ENCODE results near the gene NTNG1. TPM values are rescaled to one million over a fixed set of nuclear protein-coding genes. Genes with fewer than 3 reads are reported as not detected.

NTNG1 gene
- total RNA-seq, 1 donor: 20.9 TPM

DNA sequence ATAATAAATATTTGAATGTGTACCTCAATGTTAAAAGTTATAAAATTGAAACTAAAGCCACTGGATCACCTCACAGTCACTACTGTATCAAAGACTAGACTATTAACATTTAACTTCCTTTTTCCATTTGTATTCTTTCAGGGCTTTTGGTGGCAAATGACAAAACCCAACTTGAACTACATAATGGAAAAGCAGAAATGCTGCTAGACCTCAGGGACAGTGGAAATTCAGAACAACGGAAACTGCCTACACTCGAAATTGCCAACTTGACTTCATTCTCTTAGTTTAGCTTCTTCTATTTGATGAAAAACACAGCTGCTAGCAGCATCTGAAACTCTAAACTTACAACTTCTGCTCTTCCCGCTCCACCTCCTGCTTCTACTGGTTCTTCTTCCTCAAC is 34.9 kb upstream of the NTNG1 start:
- DNase-seq (ENCODE audit: low read depth): no peak
- no peak overlapping the region for H3K4me3 ChIP-seq (ENCODE audit: low read depth, low read length)
- TF ChIP-seq, protein P1, sequence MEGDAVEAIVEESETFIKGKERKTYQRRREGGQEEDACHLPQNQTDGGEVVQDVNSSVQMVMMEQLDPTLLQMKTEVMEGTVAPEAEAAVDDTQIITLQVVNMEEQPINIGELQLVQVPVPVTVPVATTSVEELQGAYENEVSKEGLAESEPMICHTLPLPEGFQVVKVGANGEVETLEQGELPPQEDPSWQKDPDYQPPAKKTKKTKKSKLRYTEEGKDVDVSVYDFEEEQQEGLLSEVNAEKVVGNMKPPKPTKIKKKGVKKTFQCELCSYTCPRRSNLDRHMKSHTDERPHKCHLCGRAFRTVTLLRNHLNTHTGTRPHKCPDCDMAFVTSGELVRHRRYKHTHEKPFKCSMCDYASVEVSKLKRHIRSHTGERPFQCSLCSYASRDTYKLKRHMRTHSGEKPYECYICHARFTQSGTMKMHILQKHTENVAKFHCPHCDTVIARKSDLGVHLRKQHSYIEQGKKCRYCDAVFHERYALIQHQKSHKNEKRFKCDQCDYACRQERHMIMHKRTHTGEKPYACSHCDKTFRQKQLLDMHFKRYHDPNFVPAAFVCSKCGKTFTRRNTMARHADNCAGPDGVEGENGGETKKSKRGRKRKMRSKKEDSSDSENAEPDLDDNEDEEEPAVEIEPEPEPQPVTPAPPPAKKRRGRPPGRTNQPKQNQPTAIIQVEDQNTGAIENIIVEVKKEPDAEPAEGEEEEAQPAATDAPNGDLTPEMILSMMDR (IDR thresholded peaks at IDR 0.05; ENCODE audit: insufficient read depth, low read length): no peak

- TF ChIP-seq, protein P1 (IDR thresholded peaks at IDR 0.05; ENCODE audit: insufficient read depth, low read length): no peak
- DNase-seq (ENCODE audit: low read depth): peak; percentile 46
- no peak overlapping the region for H3K4me3 ChIP-seq (ENCODE audit: low read depth, low read length)
Observed at GRCh38 chr1:107110326-107110725, 30.5 kb upstream of the NTNG1 start.

- no peak overlapping the region for H3K4me3 ChIP-seq (ENCODE audit: low read depth, low read length)
- DNase-seq (ENCODE audit: low read depth): no peak
- TF ChIP-seq, protein P1 (IDR thresholded peaks at IDR 0.05; ENCODE audit: insufficient read depth, low read length): no peak
Observed at GRCh38 chr1:107116306-107116790, 24.5 kb upstream of the NTNG1 start.

DNA sequence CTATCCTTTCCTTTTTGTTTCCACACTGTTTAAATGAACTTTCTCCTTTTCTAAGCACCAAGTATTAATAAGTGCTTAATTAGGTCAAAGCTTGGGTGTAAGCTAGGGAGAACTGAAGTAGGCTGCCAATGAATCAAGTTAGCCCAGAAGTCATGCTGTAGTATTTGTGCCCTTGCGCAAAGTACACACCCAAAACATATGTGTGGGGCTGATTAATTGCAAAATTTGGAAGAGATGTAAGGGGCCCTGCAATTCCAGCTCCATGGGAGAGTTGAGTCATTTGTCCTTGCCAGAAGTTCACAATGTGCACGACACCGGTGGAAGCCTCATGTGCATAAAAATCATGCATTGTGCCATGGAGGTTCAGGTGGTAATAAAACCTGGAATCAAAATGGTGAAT is 18.6 kb upstream of the NTNG1 start:
- no peak overlapping the region for H3K4me3 ChIP-seq (ENCODE audit: low read depth, low read length)
- DNase-seq (ENCODE audit: low read depth): no peak
- TF ChIP-seq, protein P1 (IDR thresholded peaks at IDR 0.05; ENCODE audit: insufficient read depth, low read length): no peak

DNA sequence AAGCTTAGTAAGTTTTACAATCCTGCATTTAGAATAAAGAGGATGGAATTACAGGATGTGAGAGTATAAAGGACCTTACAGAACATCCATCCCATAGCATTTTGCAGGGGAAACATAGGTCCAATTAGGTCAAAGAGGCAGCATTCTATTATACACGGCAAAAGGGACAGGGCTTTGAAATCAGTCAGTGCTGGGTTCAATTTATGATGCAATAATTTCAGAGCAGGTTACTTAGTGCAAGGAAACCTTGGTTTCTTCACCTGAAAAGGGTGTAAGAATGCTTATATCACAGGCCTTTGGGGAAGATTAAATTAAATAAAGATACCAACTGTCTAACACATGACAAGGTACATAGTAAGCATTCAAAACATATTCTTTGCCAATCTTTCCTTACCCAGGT is 17.1 kb upstream of the NTNG1 start:
- no peak overlapping the region for H3K4me3 ChIP-seq (ENCODE audit: low read depth, low read length)
- DNase-seq (ENCODE audit: low read depth): no peak
- TF ChIP-seq, protein P1 (IDR thresholded peaks at IDR 0.05; ENCODE audit: insufficient read depth, low read length): no peak

DNA sequence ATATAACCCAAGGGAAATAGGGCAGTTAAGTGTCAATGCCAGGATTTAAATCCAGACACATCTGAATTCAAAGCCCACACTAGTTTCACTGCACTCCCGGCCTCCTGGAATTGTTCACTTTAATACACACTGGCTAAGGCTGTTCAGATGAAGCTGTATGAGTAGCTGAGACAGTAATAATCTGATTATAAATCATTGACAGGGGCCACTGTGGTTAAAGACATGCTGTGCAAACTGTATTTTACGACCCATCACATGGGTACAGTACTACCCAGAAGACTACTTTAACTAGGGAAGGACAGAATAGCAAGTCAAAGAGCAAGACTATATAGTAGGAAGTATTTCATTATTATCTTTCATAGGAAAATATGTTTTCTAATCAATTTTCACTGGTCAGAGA is 16.1 kb upstream of the NTNG1 start:
- no peak overlapping the region for H3K4me3 ChIP-seq (ENCODE audit: low read depth, low read length)
- TF ChIP-seq, protein P1 (IDR thresholded peaks at IDR 0.05; ENCODE audit: insufficient read depth, low read length): no peak
- no peak for DNase-seq (ENCODE audit: low read depth)

DNA sequence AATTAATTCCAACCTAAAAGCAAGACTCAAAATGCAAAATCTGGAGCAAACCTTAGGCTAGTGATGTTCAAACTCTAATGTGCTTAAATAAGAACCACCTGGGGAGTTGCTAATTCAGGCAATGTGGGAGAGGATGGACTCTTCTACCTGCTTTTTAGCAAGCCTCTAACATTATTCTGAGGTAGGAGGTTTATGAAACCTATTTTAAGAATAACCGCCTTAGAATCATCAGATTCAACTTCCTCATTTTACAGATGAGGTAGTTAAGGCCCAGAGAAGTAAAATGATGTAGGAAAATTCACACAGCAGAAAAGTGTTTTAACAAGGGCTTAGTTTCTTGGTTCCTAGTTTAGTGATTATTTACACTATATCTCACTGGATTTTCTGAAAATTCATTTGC is 8.6 kb upstream of the NTNG1 start:
- no peak for DNase-seq (ENCODE audit: low read depth)
- no peak overlapping the region for H3K4me3 ChIP-seq (ENCODE audit: low read depth, low read length)
- TF ChIP-seq, protein P1 (IDR thresholded peaks at IDR 0.05; ENCODE audit: insufficient read depth, low read length): no peak

Measured in fibroblast of the aortic adventitia (primary cell).